Smooth muscle cell (in vitro differentiated cells): Measurements from ENCODE around the gene CHEK1. TPM values are rescaled to one million over a fixed set of nuclear protein-coding genes. Genes with fewer than 3 reads are reported as not detected.

Experiments
- DNase-seq: peaks from one replicate; lab custom pipeline; 2025; ENCODE audit not compliant: unreplicated experiment; lab: John Stamatoyannopoulos, UW
- H2AFZ ChIP-seq: fragments of 200-600 bp; sonication (generic); 2 replicates; pipeline ENCODE4 v1.6.0; 2016; ENCODE audit warnings: antibody characterized with exemption, low read depth, mild to moderate bottlenecking
- H3F3A ChIP-seq: fragments of 200-600 bp; sonication (generic); 2 replicates; pipeline ENCODE4 v1.6.0; 2017; ENCODE audit warnings: antibody characterized with exemption, low read depth
- H3K27ac ChIP-seq: fragments of 200-600 bp; sonication (generic); 2 replicates; pipeline ENCODE4 v1.5.1; 2016; ENCODE audit warnings: low read depth, mild to moderate bottlenecking
- H3K27me3 ChIP-seq: fragments of 200-600 bp; sonication (generic); 2 replicates; pipeline ENCODE4 v1.6.1; 2016; ENCODE audit warnings: low read depth, mild to moderate bottlenecking
- H3K36me3 ChIP-seq: fragments of 200-600 bp; sonication (generic); 2 replicates; pipeline ENCODE4 v1.5.1; 2016; ENCODE audit warnings: low read depth
- H3K4me1 ChIP-seq: fragments of 200-600 bp; sonication (generic); 2 replicates; pipeline ENCODE4 v1.5.1; 2016; ENCODE audit warnings: low read depth
- H3K4me2 ChIP-seq: fragments of 200-600 bp; sonication (generic); 2 replicates; pipeline ENCODE4 v1.6.0; 2016; ENCODE audit warnings: mild to moderate bottlenecking
- H3K4me3 ChIP-seq: fragments of 200-600 bp; sonication (generic); 2 replicates; pipeline ENCODE4 v1.5.1; 2016; ENCODE audit warnings: mild to moderate bottlenecking
- H3K79me2 ChIP-seq: fragments of 200-600 bp; sonication (generic); 2 replicates; pipeline ENCODE4 v1.6.0; 2016; ENCODE audit warnings: low read depth, mild to moderate bottlenecking
- H3K9ac ChIP-seq: fragments of 200-600 bp; sonication (generic); 2 replicates; pipeline ENCODE4 v1.6.0; 2016; ENCODE audit warnings: low read depth
- H3K9me3 ChIP-seq: fragments of 200-600 bp; sonication (generic); replicated peaks from 2 replicates; pipeline ENCODE4 v1.5.1; 2016; ENCODE audit warnings: low read depth
- H4K20me1 ChIP-seq: fragments of 200-600 bp; sonication (generic); 2 replicates; pipeline ENCODE4 v1.6.0; 2016; ENCODE audit warnings: low read depth
- CTCF ChIP-seq: fragments of 200-600 bp; sonication (generic); IDR thresholded peaks from 2 replicates; pipeline ENCODE4 v1.5.1; 2017; ENCODE audit warnings: borderline replicate concordance, mild to moderate bottlenecking, antibody characterized with exemption; ENCODE audit not compliant: insufficient read depth, poor library complexity, severe bottlenecking
- WGBS: methylation state at CpG from one replicate; pipeline ENCODE4 v1.1.7; 2016; ENCODE audit warnings: low lambda C conversion rate; 5-methylcytosine and 5-hydroxymethylcytosine counted together
- polyA plus RNA-seq: library from polyadenylated mRNA; unstranded; fragments of >200 nt; fragmentation: Nextera tagmentation; extraction: Ambion mirVana; gene quantifications from 2 replicates; pipeline ENCODE4 v1.2.1, GENCODE V29; 2016
- total RNA-seq: library from RNA; depleted of rRNA; stranded (reverse); fragments of >200 nt; gene quantifications from 2 replicates; pipeline ENCODE4 v1.2.3, GENCODE V29; 2014

The CHEK1 gene
- total and polyA plus RNA-seq, 2 experiments from 2014 or later = 18.4 to 27.6 TPM

GRCh38 chr11:125583496-125583895 lies 41.5 kb upstream of the CHEK1 start:
- Histone ChIP-seq H3F3A (no peaks in the 10 kb centered on the region), H3K9ac (no peak overlapping the region), H3K4me3 (no peak overlapping the region), H3K4me1 (no peaks in the 10 kb centered on the region), H3K4me2 (no peak overlapping the region), H3K36me3 (peaks cover 21% of the 10 kb centered on the region), H4K20me1 (no peaks in the 10 kb centered on the region), H3K27me3 (no peaks in the 10 kb centered on the region), H3K27ac (no peak overlapping the region), H3K9me3 (no peaks in the 10 kb centered on the region), H2AFZ (no peak overlapping the region), H3K79me2 (no peaks in the 10 kb centered on the region)
- no peak for DNase-seq
- 95% methylated on average over 11 of the region's 11 CpGs for WGBS
- no peak for TF ChIP-seq CTCF

- no peak overlapping the region for H3K27ac ChIP-seq
- no peaks in the 10 kb centered on the region for H3K4me1 ChIP-seq
- H3K36me3 ChIP-seq = peaks cover 3% of the 10 kb centered on the region
- no peak overlapping the region for H3K9ac ChIP-seq
- no peak for TF ChIP-seq CTCF
- H3K79me2 ChIP-seq = no peaks in the 10 kb centered on the region
- H4K20me1 ChIP-seq = no peaks in the 10 kb centered on the region
- H3K27me3 ChIP-seq = no peaks in the 10 kb centered on the region
- no peak overlapping the region for H2AFZ ChIP-seq
- 100% methylated on average over 1 of the region's 1 CpG for WGBS
- no peak for DNase-seq
- H3K9me3 ChIP-seq = no peaks in the 10 kb centered on the region
- no peaks in the 10 kb centered on the region for H3F3A ChIP-seq
- H3K4me2 ChIP-seq = no peak overlapping the region
- H3K4me3 ChIP-seq = no peak overlapping the region
These were observed 39.5 kb upstream of the CHEK1 start for GRCh38 chr11:125585487-125585886.

GRCh38 chr11:125586623-125587022 lies 38.3 kb upstream of the CHEK1 start:
- H3K9ac ChIP-seq = no peak overlapping the region
- H3F3A ChIP-seq = no peaks in the 10 kb centered on the region
- WGBS = 96% methylated on average over 3 of the region's 3 CpGs
- no peak overlapping the region for H3K27ac ChIP-seq
- H3K4me2 ChIP-seq = no peak overlapping the region
- H3K4me3 ChIP-seq = no peak overlapping the region
- no peak for DNase-seq
- no peaks in the 10 kb centered on the region for H3K9me3 ChIP-seq
- peaks cover 6% of the 10 kb centered on the region for H3K79me2 ChIP-seq
- no peak overlapping the region for H2AFZ ChIP-seq
- H3K27me3 ChIP-seq = no peaks in the 10 kb centered on the region
- H3K36me3 ChIP-seq = no peaks in the 10 kb centered on the region
- peaks cover 4% of the 10 kb centered on the region for H3K4me1 ChIP-seq
- H4K20me1 ChIP-seq = no peaks in the 10 kb centered on the region
- no peak for TF ChIP-seq CTCF

GRCh38 chr11:125587480-125587879 lies 37.5 kb upstream of the CHEK1 start:
- Histone ChIP-seq H3K9me3 (no peaks in the 10 kb centered on the region), H4K20me1 (no peaks in the 10 kb centered on the region), H3K79me2 (peaks cover 6% of the 10 kb centered on the region), H3K27me3 (no peaks in the 10 kb centered on the region), H3K27ac (no peak overlapping the region), H3K36me3 (no peaks in the 10 kb centered on the region), H2AFZ (no peak overlapping the region), H3K4me2 (no peak overlapping the region), H3K4me1 (peaks cover 4% of the 10 kb centered on the region), H3K9ac (no peak overlapping the region), H3K4me3 (no peak overlapping the region), H3F3A (no peaks in the 10 kb centered on the region)
- WGBS = 100% methylated on average over 1 of the region's 1 CpG
- no peak for DNase-seq
- no peak for TF ChIP-seq CTCF
